Thyroid gland (tissue), 4 donors: ENCODE results near the gene LMBRD1.

Source experiments
- CTCF ChIP-seq, 6 experiments: fragments of 200-600 bp in 3 of 6; fragments of 450-650 bp in 3 of 6; sonication (generic) in 3 of 6; IDR thresholded peaks; one replicate each; pipeline ENCODE4 v1.5.1; 2016 to 2019; ENCODE audit warnings: antibody characterized with exemption in 6 of 6, mild to moderate bottlenecking in 2 of 6, inconsistent platforms in 1 of 6, moderate library complexity in 1 of 6
- POLR2A ChIP-seq, 2 donors: fragments of 450-650 bp; IDR thresholded peaks; one replicate each; pipeline ENCODE4 v1.6.1; 2017; ENCODE audit warnings: antibody characterized with exemption in 2 of 2, mild to moderate bottlenecking in 2 of 2, moderate library complexity in 1 of 2

GRCh38 chr6:69812746-69813427 is 16.1 kb upstream of the LMBRD1 start:
- TF ChIP-seq CTCF (IDR thresholded peaks at IDR 0.05) (no peak), POLR2A (IDR thresholded peaks at IDR 0.05) (no peak)
